Tibial nerve (tissue), 4 donors: ENCODE results near the gene REV3L. TPM values are rescaled to one million over a fixed set of nuclear protein-coding genes. Genes with fewer than 3 reads are reported as not detected.

Source experiments
- DNase-seq, 2 donors: peaks; one replicate each; pipeline ENCODE4 v3.0.0-alpha.2; 2019; ENCODE audit warnings: low spot score in 2 of 2
- H3K27ac ChIP-seq, 4 donors: fragments of 200-600 bp; sonication (generic) in 3 of 4; one replicate each; pipeline ENCODE4 v1.5.1; 2017 to 2019; ENCODE audit warnings: mild to moderate bottlenecking in 1 of 4
- H3K27me3 ChIP-seq, 2 donors: fragments of 200-600 bp; sonication (generic) in 1 of 2; one replicate each; pipeline versions ENCODE4 v1.5.1 to v1.6.0; 2017 to 2019
- H3K36me3 ChIP-seq, 3 donors: fragments of 200-600 bp; sonication (generic); one replicate each; pipeline ENCODE4 v1.5.1; 2018 to 2019
- H3K4me1 ChIP-seq, 4 donors: fragments of 200-600 bp; sonication (generic) in 3 of 4; one replicate each; pipeline ENCODE4 v1.5.1; 2017 to 2019
- H3K4me3 ChIP-seq, 4 donors: fragments of 200-600 bp; sonication (generic) in 3 of 4; one replicate each; pipeline ENCODE4 v1.5.1; 2017 to 2019; ENCODE audit warnings: mild to moderate bottlenecking in 1 of 4, moderate library complexity in 1 of 4
- H3K9me3 ChIP-seq, 4 donors: fragments of 200-600 bp; sonication (generic) in 3 of 4; one replicate each; pipeline ENCODE4 v1.5.1; 2017 to 2019
- EP300 ChIP-seq, 2 donors: sonication (generic); formaldehyde crosslinking; IDR thresholded peaks; one replicate each; pipeline ENCODE4 v1.6.1; 2017; ENCODE audit warnings: antibody characterized with exemption in 2 of 2, mild to moderate bottlenecking in 1 of 2
- POLR2A ChIP-seq, 2 donors: fragments of 450-650 bp; IDR thresholded peaks; one replicate each; pipeline ENCODE4 v1.6.1; 2017; ENCODE audit warnings: antibody characterized with exemption in 2 of 2, mild to moderate bottlenecking in 2 of 2, moderate library complexity in 2 of 2
- WGBS, 2 donors: methylation state at CpG; one replicate each; pipeline ENCODE4 v1.1.5; 2018; 5-methylcytosine and 5-hydroxymethylcytosine counted together
- total RNA-seq, 4 donors: library from RNA; depleted of rRNA; stranded (reverse); fragments of >200 nt; gene quantifications; one replicate each; pipeline ENCODE4 v1.1.0, GENCODE V29; 2016
- TF ChIP-seq, protein P1 (sequence below), 5 experiments: fragments of 200-600 bp in 3 of 5; fragments of 450-650 bp in 2 of 5; sonication (generic) in 3 of 5; IDR thresholded peaks; one replicate each; pipeline ENCODE4 v1.5.1; 2016 to 2019; ENCODE audit warnings: antibody characterized with exemption in 5 of 5, mild to moderate bottlenecking in 3 of 5, moderate library complexity in 2 of 5

Gene REV3L
- total RNA-seq, 4 donors from 2014 or later, result 26.7 to 45.9 (median 34.1) TPM

DNA sequence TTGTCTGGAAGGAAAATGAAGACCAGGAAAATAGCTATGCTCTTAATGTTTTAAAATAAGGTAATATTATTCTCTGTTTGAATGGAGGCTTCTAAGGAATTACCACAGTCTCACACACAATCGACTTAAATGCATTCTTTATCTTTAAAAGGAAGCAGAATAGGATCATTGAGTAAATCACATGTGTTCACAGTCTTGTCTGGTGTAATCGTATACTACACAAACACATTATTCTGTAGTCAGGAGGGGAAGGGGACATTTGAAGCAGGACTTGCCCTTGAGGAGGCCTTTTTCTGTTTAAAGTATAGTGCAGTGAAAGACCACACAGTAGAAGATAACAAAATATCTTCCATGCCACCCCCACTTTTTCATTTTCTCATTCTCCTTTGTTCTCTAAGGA lies 20.6 kb upstream of the REV3L start:
- no peak for DNase-seq
- peaks cover 0 to 5% (median 0%) of the 10 kb centered on the region in 4 donors for H3K4me1 ChIP-seq
- H3K27me3 ChIP-seq, result no peaks in the 10 kb centered on the region
- no peaks in the 10 kb centered on the region for H3K9me3 ChIP-seq
- H3K36me3 ChIP-seq, result peaks cover 0 to 17% (median 0%) of the 10 kb centered on the region in 3 donors
- TF ChIP-seq, protein P1, sequence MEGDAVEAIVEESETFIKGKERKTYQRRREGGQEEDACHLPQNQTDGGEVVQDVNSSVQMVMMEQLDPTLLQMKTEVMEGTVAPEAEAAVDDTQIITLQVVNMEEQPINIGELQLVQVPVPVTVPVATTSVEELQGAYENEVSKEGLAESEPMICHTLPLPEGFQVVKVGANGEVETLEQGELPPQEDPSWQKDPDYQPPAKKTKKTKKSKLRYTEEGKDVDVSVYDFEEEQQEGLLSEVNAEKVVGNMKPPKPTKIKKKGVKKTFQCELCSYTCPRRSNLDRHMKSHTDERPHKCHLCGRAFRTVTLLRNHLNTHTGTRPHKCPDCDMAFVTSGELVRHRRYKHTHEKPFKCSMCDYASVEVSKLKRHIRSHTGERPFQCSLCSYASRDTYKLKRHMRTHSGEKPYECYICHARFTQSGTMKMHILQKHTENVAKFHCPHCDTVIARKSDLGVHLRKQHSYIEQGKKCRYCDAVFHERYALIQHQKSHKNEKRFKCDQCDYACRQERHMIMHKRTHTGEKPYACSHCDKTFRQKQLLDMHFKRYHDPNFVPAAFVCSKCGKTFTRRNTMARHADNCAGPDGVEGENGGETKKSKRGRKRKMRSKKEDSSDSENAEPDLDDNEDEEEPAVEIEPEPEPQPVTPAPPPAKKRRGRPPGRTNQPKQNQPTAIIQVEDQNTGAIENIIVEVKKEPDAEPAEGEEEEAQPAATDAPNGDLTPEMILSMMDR (IDR thresholded peaks at IDR 0.05), result no peak
- TF ChIP-seq POLR2A (IDR thresholded peaks at IDR 0.05) (no peak), EP300 (IDR thresholded peaks at IDR 0.05) (no peak)
- no peak overlapping the region for H3K27ac ChIP-seq
- no peak overlapping the region for H3K4me3 ChIP-seq
- 18 to 23% methylated on average over 2 of the region's 2 CpGs for WGBS, 2 donors

DNA sequence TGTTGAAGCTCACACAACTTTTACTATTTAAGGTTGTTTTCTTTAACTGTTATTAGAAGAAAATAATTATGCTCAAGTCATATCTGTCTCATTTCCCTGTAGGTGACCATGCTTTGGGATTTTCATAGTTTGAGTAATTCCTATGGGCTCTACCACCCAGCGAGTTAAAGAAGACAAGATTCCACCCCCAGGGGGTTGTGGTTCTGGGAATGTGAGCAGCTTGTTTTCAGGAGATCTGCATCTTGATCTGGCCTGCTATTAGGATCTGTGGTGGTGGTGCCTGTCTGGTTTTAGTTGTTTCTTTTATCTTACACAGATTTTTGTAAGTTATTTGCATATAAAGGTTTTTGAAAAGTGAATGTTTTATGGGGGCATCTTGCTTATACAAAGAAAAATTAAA lies 20.2 kb upstream of the REV3L start:
- WGBS, 2 donors, result 63 to 65% methylated on average over 1 of the region's 1 CpG
- Histone ChIP-seq H3K27me3 (no peaks in the 10 kb centered on the region), H3K9me3 (no peaks in the 10 kb centered on the region), H3K4me1 (peaks cover 0 to 5% (median 0%) of the 10 kb centered on the region in 4 donors), H3K36me3 (peaks cover 0 to 17% (median 0%) of the 10 kb centered on the region in 3 donors), H3K4me3 (no peak overlapping the region), H3K27ac (no peak overlapping the region)
- DNase-seq, result no peak
- TF ChIP-seq EP300 (IDR thresholded peaks at IDR 0.05), result no peak
- TF ChIP-seq, protein P1 (IDR thresholded peaks at IDR 0.05), result no peak
- TF ChIP-seq POLR2A (IDR thresholded peaks at IDR 0.05), result no peak

GRCh38 chr6:111502154-111502553 lies 19.1 kb upstream of the REV3L start:
- H3K27me3 ChIP-seq, result no peaks in the 10 kb centered on the region
- H3K27ac ChIP-seq, result no peak overlapping the region
- DNase-seq, result no peak
- peaks cover 0 to 13% (median 0%) of the 10 kb centered on the region in 3 donors for H3K36me3 ChIP-seq
- TF ChIP-seq POLR2A (IDR thresholded peaks at IDR 0.05) (no peak), EP300 (IDR thresholded peaks at IDR 0.05) (no peak)
- TF ChIP-seq, protein P1 (IDR thresholded peaks at IDR 0.05), result no peak
- H3K9me3 ChIP-seq, result no peaks in the 10 kb centered on the region
- 94 to 99% methylated on average over 2 of the region's 2 CpGs for WGBS, 2 donors
- peaks cover 0 to 5% (median 0%) of the 10 kb centered on the region in 4 donors for H3K4me1 ChIP-seq
- no peak overlapping the region for H3K4me3 ChIP-seq

DNA sequence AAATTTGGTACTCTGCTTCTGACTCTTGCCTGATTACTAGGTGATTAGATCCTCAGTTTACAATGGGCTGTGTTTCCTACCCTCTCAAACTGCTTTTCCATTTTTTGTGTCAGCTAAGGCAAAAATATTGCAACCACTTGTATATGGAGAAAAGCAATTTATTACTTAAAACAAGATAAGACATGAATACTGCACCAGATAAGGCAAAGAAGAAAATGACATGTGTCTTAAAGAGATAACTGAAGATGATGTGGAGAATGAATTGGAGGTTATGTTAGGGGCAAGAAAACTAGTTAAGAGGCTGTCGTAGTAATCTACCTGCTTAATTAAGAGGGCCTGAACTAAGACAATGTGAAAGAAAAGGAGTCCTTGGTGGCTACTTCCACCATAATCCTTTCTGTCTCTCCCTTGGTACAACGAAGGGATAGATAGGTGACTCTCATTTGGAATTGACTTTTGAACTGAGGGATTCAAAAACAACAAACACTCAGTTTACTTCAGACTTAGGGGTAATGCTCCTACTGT lies 16.3 kb upstream of the REV3L start:
- H3K4me1 ChIP-seq, result peaks cover 0 to 19% (median 3%) of the 10 kb centered on the region in 4 donors
- no peak for DNase-seq
- no peak overlapping the region for H3K4me3 ChIP-seq
- H3K36me3 ChIP-seq, result no peaks in the 10 kb centered on the region
- no peaks in the 10 kb centered on the region for H3K27me3 ChIP-seq
- 91 to 93% methylated on average over 2 of the region's 2 CpGs for WGBS, 2 donors
- TF ChIP-seq POLR2A (IDR thresholded peaks at IDR 0.05) (no peak), EP300 (IDR thresholded peaks at IDR 0.05) (no peak)
- TF ChIP-seq, protein P1 (IDR thresholded peaks at IDR 0.05), result no peak
- no peak overlapping the region for H3K27ac ChIP-seq
- no peaks in the 10 kb centered on the region for H3K9me3 ChIP-seq

- Histone ChIP-seq H3K4me3 (no peak overlapping the region), H3K36me3 (no peaks in the 10 kb centered on the region), H3K27ac (no peak overlapping the region), H3K9me3 (no peaks in the 10 kb centered on the region), H3K27me3 (no peaks in the 10 kb centered on the region), H3K4me1 (peaks cover 0 to 14% (median 3%) of the 10 kb centered on the region in 4 donors)
- DNase-seq, result no peak
- no peak for TF ChIP-seq EP300 (IDR thresholded peaks at IDR 0.05)
- no peak for TF ChIP-seq POLR2A (IDR thresholded peaks at IDR 0.05)
- TF ChIP-seq, protein P1 (IDR thresholded peaks at IDR 0.05), result no peak
- WGBS, 2 donors, result 91 to 94% methylated on average over 2 of the region's 2 CpGs
Measured at GRCh38 chr6:111494951-111495635, 12.1 kb upstream of the REV3L start.
